Renal cortex interstitium (tissue), 11 donors: ENCODE data around the gene TBXT. TPM values are rescaled to one million over a fixed set of nuclear protein-coding genes. Genes with fewer than 3 reads are reported as not detected.
"Not testable (repeated sequence)": the region's sequence is repeated elsewhere in the genome, so short reads cannot be mapped to it uniquely, and the experiment has no call there.

Source experiments
- DNase-seq, 11 donors: peaks; one replicate each; pipeline ENCODE4 v3.0.0-alpha.2; 2013; ENCODE audit warnings: low read depth in 9 of 11, low spot score in 4 of 11; ENCODE audit errors: extremely low read depth in 1 of 11
- polyA plus RNA-seq, 3 donors: library from polyadenylated mRNA; unstranded; fragments of 120-200 nt; gene quantifications; one replicate each; pipeline ENCODE4 v1.2.1, GENCODE V29; 2013; ENCODE audit not compliant: insufficient read length in 3 of 3

Gene TBXT
- polyA plus RNA-seq, 3 donors = 0.06 to 0.09 TPM; not detected in 1

- no peak for DNase-seq
Observed at GRCh38 chr6:166127624-166128472, 39.8 kb downstream of the TBXT start.

DNA sequence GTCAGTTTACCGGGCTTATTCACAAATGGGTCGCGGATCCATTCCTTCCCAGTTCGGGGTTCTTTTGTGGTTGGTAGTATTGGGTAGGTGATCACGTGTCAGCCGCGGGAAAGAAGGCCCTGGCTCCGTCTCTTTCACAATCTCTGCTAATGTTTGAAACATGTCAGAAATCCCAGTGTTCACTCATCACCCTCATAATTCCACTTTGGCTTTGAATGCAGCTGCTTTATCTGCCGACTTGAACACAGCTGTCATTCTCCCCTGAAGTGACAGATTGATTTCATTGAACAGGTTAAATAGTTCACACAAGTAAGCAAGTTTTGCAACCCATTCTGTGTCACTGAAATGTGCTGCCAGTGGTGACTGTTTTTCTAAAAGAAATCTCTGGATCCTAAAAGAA, 44.5 kb downstream of the TBXT start:
- DNase-seq = not testable (repeated sequence)

- DNase-seq = no peak
Observed at GRCh38 chr6:166121726-166122125, 45.9 kb downstream of the TBXT start.

GRCh38 chr6:166119116-166119911, 48.3 kb downstream of the TBXT start:
- no peak for DNase-seq

GRCh38 chr6:166115609-166116008, 52.0 kb downstream of the TBXT start:
- DNase-seq = no peak

DNA sequence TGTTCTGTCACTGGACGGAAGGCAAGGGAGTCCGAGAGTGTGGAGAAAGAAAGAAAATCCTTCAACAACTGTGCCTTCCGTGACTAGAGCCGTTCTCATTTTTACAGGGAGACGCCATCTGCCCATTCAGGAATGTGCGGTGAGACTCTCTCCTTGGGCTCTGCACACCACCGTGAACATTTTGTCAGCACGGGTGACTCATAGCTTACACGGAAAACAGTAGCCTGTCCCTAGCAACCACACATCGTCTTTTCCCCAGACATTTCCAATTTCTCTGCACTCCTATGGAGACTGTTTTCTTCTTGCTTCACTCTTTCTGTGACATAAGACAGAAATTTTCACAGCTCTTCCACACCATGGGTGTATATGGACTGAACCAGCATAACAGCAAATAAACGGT, 55.1 kb downstream of the TBXT start:
- DNase-seq = no peak

DNA sequence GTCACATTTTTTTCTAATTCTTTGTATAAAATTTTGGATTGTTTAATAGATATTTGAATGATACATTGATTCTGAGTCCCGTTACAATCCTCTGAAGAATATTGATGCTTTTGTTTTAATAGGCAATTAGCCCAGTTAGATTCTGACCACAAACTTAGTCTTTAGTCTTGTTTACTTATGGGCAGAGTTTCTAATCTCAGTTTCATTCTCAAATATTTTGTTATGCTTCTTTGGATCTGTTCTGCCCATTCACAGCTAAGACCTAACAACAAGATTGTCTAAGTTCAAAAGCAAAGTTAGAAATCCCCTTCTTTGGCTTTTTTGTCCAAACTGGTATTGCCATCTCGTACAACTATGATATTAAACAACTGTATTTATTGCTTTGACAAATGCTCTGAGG, 58.0 kb downstream of the TBXT start:
- DNase-seq = no peak

Other genes with a start within 250 kb of the TBXT start
- under 1 TPM; 0.22 to 0.45 (median 0.27) TPM for gene PRR18, start 140.5 kb upstream of the TBXT start, polyA plus RNA-seq
- gene SFT2D1, start 174.7 kb upstream of the TBXT start, polyA plus RNA-seq = 10 to 100 TPM; 59.6 to 81.0 (median 68.2) TPM
- gene MPC1, start 215.1 kb upstream of the TBXT start, polyA plus RNA-seq = 10 to 100 TPM; 67.9 to 99.8 (median 73.5) TPM